HG03103 (cell line): ENCODE data around the gene TCF12.
"Not testable (repeated sequence)": the region's sequence is repeated elsewhere in the genome, so short reads cannot be mapped to it uniquely, and the experiment has no call there.

Experiments
- ATAC-seq: cut with Tn5 transposase; IDR thresholded peaks from one replicate; pipeline ENCODE4 v1.9.1; 2021; ENCODE audit warnings: low read depth; ENCODE audit not compliant: unreplicated experiment

TCF12 gene

GRCh38 chr15:56913670-56914069 lies 4.8 kb upstream of the TCF12 start:
- ATAC-seq = no peak

- ATAC-seq = no peak
Measured at GRCh38 chr15:56915888-56916287, 2.6 kb upstream of the TCF12 start.

GRCh38 chr15:56916825-56917477 lies 1.5 kb upstream of the TCF12 start:
- ATAC-seq = no peak

GRCh38 chr15:56917652-56918045 lies 795 bp upstream of the TCF12 start:
- no peak for ATAC-seq

- peak; percentile 21 for ATAC-seq
Measured at GRCh38 chr15:56919031-56919608, 676 bp downstream of the TCF12 start.

- no peak for ATAC-seq
Measured at GRCh38 chr15:56919609-56920366, 1.3 kb downstream of the TCF12 start.

- ATAC-seq = no peak
Measured at GRCh38 chr15:56920367-56920627, 1.9 kb downstream of the TCF12 start.

GRCh38 chr15:56923174-56923591 lies 4.7 kb downstream of the TCF12 start:
- ATAC-seq = no peak

GRCh38 chr15:56927816-56928215 lies 9.4 kb downstream of the TCF12 start:
- no peak for ATAC-seq

GRCh38 chr15:56929399-56929798 lies 11.0 kb downstream of the TCF12 start:
- no peak for ATAC-seq

- ATAC-seq = no peak
Measured at GRCh38 chr15:56929933-56930332, 11.5 kb downstream of the TCF12 start.

- ATAC-seq = no peak
Measured at GRCh38 chr15:56930669-56931313, 12.3 kb downstream of the TCF12 start.

GRCh38 chr15:56931639-56932508 lies 13.4 kb downstream of the TCF12 start:
- no peak for ATAC-seq

GRCh38 chr15:56932509-56932868 lies 14.0 kb downstream of the TCF12 start:
- not testable (repeated sequence) for ATAC-seq

- no peak for ATAC-seq
Measured at GRCh38 chr15:56933410-56933809, 15.0 kb downstream of the TCF12 start.

GRCh38 chr15:56933811-56934210 lies 15.4 kb downstream of the TCF12 start:
- ATAC-seq = no peak

GRCh38 chr15:56934269-56934668 lies 15.8 kb downstream of the TCF12 start:
- ATAC-seq = no peak

- ATAC-seq = no peak
Measured at GRCh38 chr15:56936929-56937328, 18.5 kb downstream of the TCF12 start.

GRCh38 chr15:56939257-56939656 lies 20.8 kb downstream of the TCF12 start:
- no peak for ATAC-seq

- ATAC-seq = no peak
Measured at GRCh38 chr15:56940388-56940787, 21.9 kb downstream of the TCF12 start.

GRCh38 chr15:56942118-56942517 lies 23.7 kb downstream of the TCF12 start:
- no peak for ATAC-seq
